NOMO-1 treated with dmso at 0.1 percent for 144 hours (cell line): ENCODE measurements around the gene GOT2.
"Not testable (repeated sequence)": the region's sequence is repeated elsewhere in the genome, so short reads cannot be mapped to it uniquely, and the experiment has no call there.

Experiments used
- DNase-seq: peaks from one replicate; lab custom pipeline; 2025; ENCODE audit not compliant: unreplicated experiment; lab: John Stamatoyannopoulos, UW

The GOT2 gene

GRCh38 chr16:58733671-58734458, at the start of gene GOT2:
Gene GOT2, minus strand, starts transcription at chr16:58734316. Its CDS starts 88 bp downstream, at chr16:58734228.
- DNase-seq: peak; percentile 85

- DNase-seq: not testable (repeated sequence)
These were observed 45.2 kb upstream of the GOT2 start for GRCh38 chr16:58779291-58779690.

GRCh38 chr16:58773870-58774269, 39.8 kb upstream of the GOT2 start:
- DNase-seq: no peak

GRCh38 chr16:58768145-58768544, 34.0 kb upstream of the GOT2 start:
- DNase-seq: no peak

- no peak for DNase-seq
These were observed 33.5 kb upstream of the GOT2 start for GRCh38 chr16:58767581-58767980.

- DNase-seq: no peak
These were observed 22.7 kb upstream of the GOT2 start for GRCh38 chr16:58756650-58757332.

- DNase-seq: peak; percentile 82
These were observed 22.0 kb upstream of the GOT2 start for GRCh38 chr16:58755989-58756649.

GRCh38 chr16:58753711-58754134, 19.6 kb upstream of the GOT2 start:
- no peak for DNase-seq

- DNase-seq: no peak
These were observed 10.4 kb upstream of the GOT2 start for GRCh38 chr16:58744497-58744896.

GRCh38 chr16:58741976-58742375, 7.9 kb upstream of the GOT2 start:
- no peak for DNase-seq

- DNase-seq: no peak
These were observed 7.0 kb upstream of the GOT2 start for GRCh38 chr16:58741166-58741565.

- no peak for DNase-seq
These were observed 4.7 kb upstream of the GOT2 start for GRCh38 chr16:58738672-58739296.

- not testable (repeated sequence) for DNase-seq
These were observed 2.2 kb upstream of the GOT2 start for GRCh38 chr16:58736341-58736740.

GRCh38 chr16:58734459-58734787, 307 bp upstream of the GOT2 start:
- no peak for DNase-seq

GRCh38 chr16:58733248-58733670, 857 bp downstream of the GOT2 start:
- DNase-seq: no peak

- DNase-seq: no peak
These were observed 1.4 kb downstream of the GOT2 start for GRCh38 chr16:58732545-58733247.

- no peak for DNase-seq
These were observed 3.3 kb downstream of the GOT2 start for GRCh38 chr16:58730724-58731370.

- DNase-seq: no peak
These were observed 6.1 kb downstream of the GOT2 start for GRCh38 chr16:58727796-58728568.

GRCh38 chr16:58727028-58727781, 6.9 kb downstream of the GOT2 start:
- DNase-seq: no peak
